ENCODE results near the gene BRMS1.
"Not testable (repeated sequence)": the region's sequence is repeated elsewhere in the genome, so short reads cannot be mapped to it uniquely, and the experiment has no call there.

BRMS1 gene, protein sequence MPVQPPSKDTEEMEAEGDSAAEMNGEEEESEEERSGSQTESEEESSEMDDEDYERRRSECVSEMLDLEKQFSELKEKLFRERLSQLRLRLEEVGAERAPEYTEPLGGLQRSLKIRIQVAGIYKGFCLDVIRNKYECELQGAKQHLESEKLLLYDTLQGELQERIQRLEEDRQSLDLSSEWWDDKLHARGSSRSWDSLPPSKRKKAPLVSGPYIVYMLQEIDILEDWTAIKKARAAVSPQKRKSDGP

GRCh38 chr11:66344550-66345315 is at the start of gene BRMS1:
Gene BRMS1, minus strand, starts transcription at chr11:66345104. Its CDS starts 2,870 bp downstream, at chr11:66342234.
- peak; percentile 94 to 98 (median 98) for DNase-seq

GRCh38 chr11:66393954-66394353 is 49.0 kb upstream of the BRMS1 start:
- no peak for DNase-seq

DNA sequence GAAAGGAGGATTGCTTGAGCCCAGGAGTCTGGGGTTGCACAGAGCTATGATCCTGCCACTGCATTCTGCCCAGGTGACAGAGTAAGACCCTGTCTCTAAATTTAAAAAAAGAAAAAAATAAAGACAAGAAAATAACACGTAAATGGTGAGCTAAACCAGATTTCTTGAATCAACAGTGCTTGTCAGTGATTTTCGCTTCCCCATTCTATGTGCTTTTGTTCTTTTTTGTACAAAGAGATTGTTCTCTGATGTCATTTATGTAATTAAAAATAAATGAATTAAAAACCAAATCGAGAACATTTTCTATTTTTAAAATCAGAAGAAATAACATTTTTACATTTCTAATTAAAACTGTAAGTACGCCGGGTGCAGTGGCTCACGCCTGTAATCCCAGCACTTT is 46.4 kb upstream of the BRMS1 start:
- no peak for DNase-seq

DNA sequence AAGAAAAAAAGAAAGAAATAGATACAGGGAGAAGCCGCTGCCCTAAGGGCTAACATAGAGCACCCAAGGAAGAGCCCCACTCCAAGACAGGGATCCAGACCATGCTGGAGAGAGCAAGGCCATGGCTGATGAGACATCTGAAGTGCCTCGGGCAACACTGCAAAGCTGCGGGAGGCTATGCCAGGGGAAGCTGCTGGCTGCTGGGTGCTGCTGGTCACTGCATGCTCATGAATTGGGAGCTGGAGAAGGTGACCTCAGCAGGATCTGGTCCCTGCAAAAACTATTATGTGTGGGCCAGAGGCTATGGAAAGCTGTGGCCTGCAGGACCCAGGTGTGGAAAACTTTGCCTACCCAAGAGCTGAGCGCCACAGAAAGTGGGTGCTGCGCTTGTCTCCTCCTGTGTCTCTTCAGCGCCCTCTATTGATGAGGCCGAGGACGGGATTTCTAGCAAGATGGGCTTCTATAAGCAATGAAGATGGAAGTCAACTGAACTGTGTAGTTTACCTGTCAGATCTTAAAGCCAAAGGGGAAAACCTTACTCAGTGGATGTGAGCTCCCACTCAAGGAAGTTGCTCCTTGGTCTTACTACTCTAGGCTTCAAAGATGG is 44.0 kb upstream of the BRMS1 start:
- peak; percentile 59 to 85 (median 63) for DNase-seq

DNA sequence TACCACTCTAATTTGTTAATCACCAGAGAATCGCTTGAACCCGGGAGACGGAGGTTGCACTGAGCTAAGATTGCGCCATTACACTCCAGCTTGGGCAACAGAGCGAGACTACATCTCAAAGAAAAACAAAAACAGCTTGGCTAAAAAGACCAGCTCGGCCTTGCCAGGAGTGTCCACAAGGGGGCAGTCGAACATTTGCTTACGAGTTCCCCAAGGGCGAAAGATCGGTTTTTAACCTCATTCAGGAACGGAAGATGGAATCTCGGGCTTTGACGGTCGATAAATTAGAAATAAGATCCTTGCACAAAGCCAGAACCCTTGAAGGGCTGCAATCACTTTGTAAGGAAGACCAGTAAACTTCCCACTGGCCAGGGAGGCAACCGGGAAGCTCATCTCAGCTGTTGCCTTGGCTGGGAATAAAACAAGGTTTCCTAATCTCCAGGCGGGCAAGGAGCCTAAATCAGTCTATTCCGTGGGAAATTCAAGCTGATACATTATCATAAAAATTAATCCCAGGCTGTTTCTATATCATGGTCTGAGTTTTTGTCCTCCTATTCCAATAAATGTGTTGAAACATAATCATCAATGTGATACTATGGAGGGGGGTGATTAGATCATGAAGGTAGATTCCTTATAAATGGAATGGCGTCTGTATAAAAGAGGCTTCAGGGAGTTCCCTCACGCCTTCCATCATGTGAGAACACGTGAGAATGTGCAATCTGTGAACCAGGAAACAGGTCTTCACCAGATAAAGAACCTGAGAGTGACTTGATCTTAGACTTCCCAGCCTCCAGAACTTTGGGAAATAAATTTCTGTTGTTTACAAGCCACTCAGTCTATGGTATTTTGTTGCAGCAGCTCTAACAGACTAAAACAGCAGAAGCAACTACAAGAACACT is 41.5 kb upstream of the BRMS1 start:
- DNase-seq = peak; percentile 85 to 93 (median 90)

GRCh38 chr11:66384316-66384715 is 39.4 kb upstream of the BRMS1 start:
- peak in 1 of 3 experiments; percentile 11 for DNase-seq

DNA sequence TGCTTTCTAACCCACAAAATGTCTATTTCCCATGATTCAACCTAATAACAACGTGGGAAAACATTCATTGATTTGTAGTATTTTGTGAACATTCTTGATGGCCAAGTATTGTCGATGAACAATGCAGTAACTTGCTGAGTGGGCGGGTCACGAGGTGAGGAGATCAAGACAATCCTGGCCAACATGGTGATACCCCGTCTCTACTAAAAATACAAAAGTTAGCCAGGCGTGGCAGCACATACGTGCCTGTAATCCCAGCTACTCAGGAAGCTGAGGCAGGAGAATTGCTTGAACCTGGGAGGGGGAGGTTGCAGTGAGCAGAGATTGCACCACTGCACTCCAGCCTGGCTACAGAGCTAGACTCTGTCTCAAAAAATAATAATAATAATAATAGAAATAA is 35.4 kb upstream of the BRMS1 start:
- not testable (repeated sequence) for DNase-seq

DNA sequence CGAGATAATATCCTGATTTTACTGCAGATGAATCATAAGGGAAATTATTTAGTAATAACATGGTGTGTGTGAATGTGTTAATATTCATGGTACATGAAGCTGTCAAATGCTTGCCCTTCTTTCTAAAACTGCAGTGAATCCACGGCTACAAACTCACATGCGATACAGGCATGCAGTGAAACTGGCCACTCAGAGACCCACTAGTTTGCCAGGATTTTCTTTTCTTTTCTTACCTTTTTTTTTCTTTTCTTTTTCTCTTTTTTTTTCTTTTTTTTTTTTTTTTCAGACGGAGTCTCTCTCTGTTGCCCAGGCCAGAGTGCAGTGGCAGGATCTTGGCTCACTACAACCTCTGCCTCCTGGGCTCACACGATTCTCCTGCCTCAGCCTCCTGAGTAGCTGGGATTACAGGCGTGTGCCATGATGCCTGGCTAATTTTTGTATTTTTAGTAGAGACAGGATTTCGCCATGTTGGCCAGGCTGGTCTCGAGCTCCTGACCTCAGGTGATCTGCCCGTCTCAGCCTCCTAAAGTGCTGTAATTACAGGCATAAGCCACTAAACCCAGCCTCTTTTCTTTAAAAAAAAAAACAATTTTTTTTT is 28.9 kb upstream of the BRMS1 start:
- not testable (repeated sequence) for DNase-seq

DNA sequence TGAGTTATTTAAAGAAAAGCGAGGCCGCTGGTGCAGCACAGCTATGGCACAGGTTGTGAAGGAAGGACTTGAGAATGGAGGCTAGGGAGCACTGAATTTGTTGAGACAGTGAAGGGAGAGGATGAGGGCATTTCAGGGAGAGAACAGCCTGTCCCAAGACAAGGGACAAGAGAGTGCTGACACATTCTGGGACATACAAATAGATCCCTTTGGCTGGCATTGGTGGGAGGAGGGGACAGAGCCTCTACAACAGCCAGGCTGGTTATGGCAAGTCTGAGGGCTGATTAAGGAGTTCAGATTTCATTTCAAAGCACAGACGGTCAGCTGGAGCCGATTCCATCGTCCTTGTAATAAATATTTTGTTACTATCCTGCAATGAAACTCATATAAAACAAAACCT is 28.4 kb upstream of the BRMS1 start:
- no peak for DNase-seq

DNA sequence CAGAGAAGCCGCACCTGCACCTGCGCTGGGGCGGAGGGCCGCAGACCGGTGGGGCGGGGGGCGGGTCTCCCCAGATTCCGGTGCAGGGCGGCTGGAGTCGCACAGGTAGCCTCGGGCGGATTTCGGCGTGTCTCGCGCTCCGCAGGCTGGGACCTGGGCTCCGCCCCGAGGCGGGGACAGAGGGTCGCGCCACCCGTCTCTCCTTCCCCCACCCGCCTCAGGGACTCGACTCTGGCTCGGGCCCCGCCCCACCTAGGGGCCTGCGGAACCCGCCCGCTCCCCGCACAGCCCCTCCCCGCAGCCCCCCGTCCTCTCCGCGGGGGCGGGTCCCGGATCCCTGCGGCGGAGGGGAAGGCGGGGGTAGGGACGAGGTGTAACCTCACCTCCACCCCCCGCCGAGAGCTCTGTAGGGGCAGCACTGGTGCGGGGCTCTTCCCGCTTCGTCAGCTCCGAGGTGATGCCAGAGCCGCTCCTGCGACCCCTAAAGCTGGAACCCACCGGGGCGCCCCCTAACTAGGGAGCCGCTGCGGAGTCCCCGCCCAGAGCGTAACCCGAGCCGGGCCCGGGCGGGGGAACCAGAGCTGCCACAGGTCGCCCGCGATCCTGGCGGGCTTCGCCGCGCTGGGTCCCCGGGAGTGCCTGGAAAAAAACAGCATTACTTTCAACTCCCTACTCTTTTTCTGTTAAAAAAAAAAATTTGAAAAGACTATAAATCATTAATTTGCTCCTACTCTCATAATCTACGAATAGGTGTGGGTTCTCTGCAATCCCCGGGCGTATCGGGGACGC is 26.9 kb upstream of the BRMS1 start, which contains the start of gene SLC29A2:
Gene SLC29A2, minus strand, starts transcription at position 134 of the 789 bp plus-strand sequence. CDS start 169 bp downstream, outside the sequence.
- peak; percentile 85 to 97 (median 95) for DNase-seq

- no peak for DNase-seq
These were observed 24.4 kb upstream of the BRMS1 start for GRCh38 chr11:66369073-66369894.

DNA sequence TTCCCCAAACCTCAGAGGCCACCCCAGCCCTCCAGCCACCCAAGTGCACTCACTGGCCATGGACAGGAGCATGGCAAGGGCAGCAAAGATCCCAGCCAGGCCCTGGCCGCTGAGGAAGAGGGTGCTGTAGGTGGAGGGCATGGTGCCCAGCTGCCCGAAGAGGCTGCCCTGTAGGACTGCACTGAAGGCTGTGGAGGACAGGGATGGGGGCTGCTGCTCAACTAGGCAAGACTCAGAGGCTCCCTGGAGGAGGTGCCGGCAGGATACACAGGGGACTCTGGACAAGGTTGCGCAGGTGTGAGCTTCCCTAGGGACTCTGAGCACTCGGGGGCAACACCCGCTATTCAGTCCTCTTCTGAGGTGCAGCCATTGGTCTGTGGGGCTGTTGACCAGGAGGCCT is 23.6 kb upstream of the BRMS1 start:
- DNase-seq = no peak

DNA sequence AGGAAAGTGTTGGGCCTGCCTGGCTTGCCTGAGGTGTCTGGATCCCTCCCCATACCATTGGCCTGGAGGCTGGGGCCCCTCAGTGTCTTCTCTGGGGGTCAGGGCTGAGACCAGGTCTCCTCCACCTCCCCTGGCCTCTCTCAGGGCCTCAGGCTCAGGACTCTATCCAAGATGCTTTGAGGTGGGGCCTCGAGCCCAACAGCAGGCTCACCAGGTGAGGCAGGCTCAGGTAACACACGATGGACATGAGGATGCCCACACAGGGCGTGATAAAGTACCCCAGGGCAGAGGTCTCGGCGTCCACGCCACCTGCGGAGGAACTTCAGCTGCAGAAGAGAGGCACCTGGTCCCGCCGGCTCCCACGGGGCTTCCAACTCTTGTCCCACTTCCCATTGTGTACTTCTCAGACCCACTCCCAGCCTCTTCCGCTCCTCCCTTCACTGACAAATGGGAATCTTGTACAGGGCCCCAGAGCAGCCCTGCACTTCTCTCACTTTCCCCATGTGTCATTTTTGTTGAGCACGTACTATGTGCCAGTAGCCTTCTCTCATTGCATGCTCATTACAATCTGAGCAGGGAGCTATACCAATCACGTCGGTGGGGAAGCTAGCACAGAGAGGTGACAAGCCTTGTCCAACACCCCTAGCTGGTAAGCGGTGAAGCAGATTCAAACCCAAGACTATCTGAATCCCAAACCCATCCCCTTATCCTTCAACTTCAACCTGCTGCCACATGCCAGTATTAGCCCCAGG is 22.8 kb upstream of the BRMS1 start:
- DNase-seq = no peak

- no peak for DNase-seq
These were observed 22.1 kb upstream of the BRMS1 start for GRCh38 chr11:66366844-66367477.

- no peak for DNase-seq
These were observed 21.1 kb upstream of the BRMS1 start for GRCh38 chr11:66365711-66366619.

DNA sequence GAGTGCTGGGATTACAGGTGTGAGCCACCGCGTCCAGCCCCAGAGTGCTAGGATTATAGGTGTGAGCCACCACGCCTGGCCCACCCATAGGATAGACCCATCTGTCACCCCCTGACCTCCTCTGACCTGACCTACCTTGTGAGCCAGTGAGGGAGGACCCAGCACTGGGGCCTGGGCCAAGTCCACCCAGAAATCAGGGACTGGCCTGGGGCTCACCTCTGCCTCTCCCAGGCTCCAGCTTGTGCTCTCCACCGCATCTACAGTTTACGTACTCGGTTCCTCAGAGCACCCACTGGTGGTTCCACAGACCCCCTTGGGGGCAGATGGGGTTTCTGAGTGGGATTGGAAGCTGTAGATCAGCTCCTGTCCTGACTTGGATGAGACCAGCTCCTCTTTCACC is 20.3 kb upstream of the BRMS1 start:
- DNase-seq = no peak

GRCh38 chr11:66363805-66364535 is 19.1 kb upstream of the BRMS1 start:
- peak in 2 of 3 experiments; percentile 17 to 24 for DNase-seq
